ENCODE measurements around the gene ULK3.

- TF ChIP-seq CTCF (IDR thresholded peaks at IDR 0.05) = no peak
- TF ChIP-seq POLR2A (IDR thresholded peaks at IDR 0.05) = no peak
These were observed 7.4 kb upstream of the ULK3 start for GRCh38 chr15:74850393-74850792.

All from vagina (tissue), 2 donors.